HepG2 (cell line): ENCODE measurements around the gene VARS1. TPM values are rescaled to one million over a fixed set of nuclear protein-coding genes. Genes with fewer than 3 reads are reported as not detected.

Source experiments
- CENPT ChIP-seq: sonication (generic); formaldehyde crosslinking; IDR thresholded peaks from 2 replicates; pipeline ENCODE4 v1.8.0; 2022; ENCODE audit warnings: low read depth, mild to moderate bottlenecking, moderate library complexity, missing genetic modification reagents
- EP300 ChIP-seq, 3 experiments: sonication (generic) in 1 of 3; formaldehyde crosslinking in 1 of 3; IDR thresholded peaks; 2 replicates each; pipeline versions ENCODE4 v1.5.1 to v1.6.1; 2011 to 2020; ENCODE audit warnings: low read depth in 2 of 3, low read length in 2 of 3, borderline replicate concordance in 1 of 3, improper control_type of control experiment in 1 of 3, mild to moderate bottlenecking in 1 of 3, missing genetic modification reagents in 1 of 3, moderate library complexity in 1 of 3
- FOSL2 ChIP-seq: sonication (generic); formaldehyde crosslinking; IDR thresholded peaks from 2 replicates; pipeline ENCODE4 v1.4.0; 2020; ENCODE audit warnings: missing genetic modification reagents
- FOXO1 ChIP-seq: sonication (generic); formaldehyde crosslinking; IDR thresholded peaks from 2 replicates; pipeline ENCODE4 v1.4.0; 2020; ENCODE audit warnings: missing genetic modification reagents
- HDAC1 ChIP-seq: sonication (generic); formaldehyde crosslinking; IDR thresholded peaks from 2 replicates; pipeline ENCODE4 v1.5.1; 2020; ENCODE audit warnings: mild to moderate bottlenecking, missing genetic modification reagents
- NCOA2 ChIP-seq: sonication (generic); formaldehyde crosslinking; IDR thresholded peaks from 2 replicates; pipeline ENCODE4 v1.8.0; 2022; ENCODE audit warnings: inconsistent platforms
- NFKB2 ChIP-seq: sonication (generic); formaldehyde crosslinking; IDR thresholded peaks from 2 replicates; pipeline ENCODE4 v1.4.0; 2020; ENCODE audit warnings: missing genetic modification reagents, borderline replicate concordance
- NFYB ChIP-seq: sonication (generic); formaldehyde crosslinking; IDR thresholded peaks from 2 replicates; pipeline ENCODE4 v1.4.0; 2020; ENCODE audit warnings: missing genetic modification reagents
- PHF21A ChIP-seq: sonication (generic); formaldehyde crosslinking; IDR thresholded peaks from 2 replicates; pipeline ENCODE4 v1.5.0; 2020; ENCODE audit warnings: mild to moderate bottlenecking, missing genetic modification reagents
- RFX1 ChIP-seq: fragments of 450-650 bp; IDR thresholded peaks from 2 replicates; pipeline ENCODE4 v1.6.1; 2017
- SP1 ChIP-seq, 2 experiments: fragments of 450-650 bp in 1 of 2; sonication (generic) in 1 of 2; formaldehyde crosslinking in 1 of 2; IDR thresholded peaks; 2 replicates each; pipeline versions ENCODE4 v1.4.0 to v1.6.1; 2016 to 2020; ENCODE audit warnings: missing genetic modification reagents in 1 of 2
- STAG1 ChIP-seq: sonication (generic); formaldehyde crosslinking; IDR thresholded peaks from 2 replicates; pipeline ENCODE4 v1.4.0; 2020; ENCODE audit warnings: missing genetic modification reagents
- TRAFD1 ChIP-seq: sonication (generic); formaldehyde crosslinking; IDR thresholded peaks from 2 replicates; pipeline ENCODE4 v1.5.1; 2020; ENCODE audit warnings: missing genetic modification reagents, mild to moderate bottlenecking, borderline replicate concordance
- ZBTB25 ChIP-seq: IDR thresholded peaks from 2 replicates; pipeline ENCODE4 v1.6.1; 2018; ENCODE audit warnings: missing genetic modification reagents
- ZFP36L1 ChIP-seq: sonication (generic); formaldehyde crosslinking; IDR thresholded peaks from 2 replicates; pipeline ENCODE4 v1.8.0; 2022; ENCODE audit warnings: mild to moderate bottlenecking, missing genetic modification reagents, moderate library complexity
- ZFX ChIP-seq: sonication (generic); formaldehyde crosslinking; IDR thresholded peaks from 2 replicates; pipeline ENCODE4 v1.4.0; 2020; ENCODE audit warnings: mild to moderate bottlenecking, low read depth, missing genetic modification reagents, moderate library complexity
- ZGPAT ChIP-seq: IDR thresholded peaks from 2 replicates; pipeline ENCODE4 v1.6.1; 2016; ENCODE audit warnings: mild to moderate bottlenecking
- ZMAT3 ChIP-seq: sonication (generic); formaldehyde crosslinking; conservative IDR thresholded peaks from 2 replicates; pipeline ENCODE4 v1.7.0; 2021; ENCODE audit warnings: missing genetic modification reagents
- ZMYM4 ChIP-seq: sonication (generic); formaldehyde crosslinking; IDR thresholded peaks from 2 replicates; pipeline ENCODE4 v1.8.1; 2023; ENCODE audit warnings: mild to moderate bottlenecking, missing genetic modification reagents
- ZNF124 ChIP-seq: sonication (generic); formaldehyde crosslinking; IDR thresholded peaks from 2 replicates; pipeline ENCODE4 v1.4.0; 2020; ENCODE audit warnings: missing genetic modification reagents
- ZNF224 ChIP-seq: sonication (generic); formaldehyde crosslinking; IDR thresholded peaks from 2 replicates; pipeline ENCODE4 v1.5.0; 2020; ENCODE audit warnings: mild to moderate bottlenecking, missing genetic modification reagents
- ZNF260 ChIP-seq: sonication (generic); formaldehyde crosslinking; IDR thresholded peaks from 2 replicates; pipeline ENCODE4 v1.4.0; 2020; ENCODE audit warnings: missing genetic modification reagents, low read depth, mild to moderate bottlenecking, borderline replicate concordance
- ZNF547 ChIP-seq: sonication (generic); formaldehyde crosslinking; IDR thresholded peaks from 2 replicates; pipeline ENCODE4 v1.5.1; 2020; ENCODE audit warnings: mild to moderate bottlenecking, missing genetic modification reagents
- polyA plus RNA-seq, 8 experiments: library from polyadenylated mRNA; depleted of rRNA in 3 of 8; stranded (reverse) in 7 of 8; unstranded in 1 of 8; fragments of >200 nt; fragmentation: Illumina TruSeq in 4 of 8; extraction: Trizol in 4 of 8; gene quantifications; 2 replicates each; pipeline versions ENCODE4 v1.2.1 to v1.2.3, GENCODE V29; 2011 to 2016; ENCODE audit warnings: low read depth in 4 of 8, missing spikeins in 1 of 8, mixed read lengths in 1 of 8; ENCODE audit not compliant: insufficient read depth in 1 of 8
- total RNA-seq, 5 experiments: library from RNA; depleted of rRNA; stranded (reverse); fragments of >200 nt; fragmentation: Illumina TruSeq; extraction: Trizol; gene quantifications; 2 replicates each; pipeline ENCODE4 v1.2.3, GENCODE V29; 2016; ENCODE audit warnings: low read depth in 1 of 5
- TF ChIP-seq, protein P1 (sequence below): sonication (generic); formaldehyde crosslinking; IDR thresholded peaks from 2 replicates; pipeline ENCODE4 v1.8.1; 2023; ENCODE audit warnings: mild to moderate bottlenecking, moderate library complexity, missing genetic modification reagents

Gene VARS1
- total and polyA plus RNA-seq, 2 of the 13 experiments (the other 11 are each of a cell fraction or from before 2014, with no cell fraction given): 14.7 to 56.1 TPM

GRCh38 chr6:31815025-31815838, 19.7 kb upstream of the VARS1 start, which contains the start of the genes HSPA1A and HSPA1L (continued):
- peak in 1 of 2 experiments; percentile 63; a peak in 2 of 4 replicates for TF ChIP-seq EP300 (IDR thresholded peaks at IDR 0.05; ENCODE audit: low read depth in 2 of 2, low read length in 2 of 2)
- TF ChIP-seq EP300 (CRISPR knock-in tag; IDR thresholded peaks at IDR 0.05; ENCODE audit: borderline replicate concordance): peak; percentile 18; the same call in 1 of the 2 replicates
- TF ChIP-seq ZMAT3 (CRISPR knock-in tag): peak; percentile 77
- TF ChIP-seq RFX1: peak; percentile 21; the same call in 1 of the 2 replicates
- peak; percentile 84 for TF ChIP-seq NFYB
- no peak for TF ChIP-seq ZNF124
- TF ChIP-seq, protein P1, sequence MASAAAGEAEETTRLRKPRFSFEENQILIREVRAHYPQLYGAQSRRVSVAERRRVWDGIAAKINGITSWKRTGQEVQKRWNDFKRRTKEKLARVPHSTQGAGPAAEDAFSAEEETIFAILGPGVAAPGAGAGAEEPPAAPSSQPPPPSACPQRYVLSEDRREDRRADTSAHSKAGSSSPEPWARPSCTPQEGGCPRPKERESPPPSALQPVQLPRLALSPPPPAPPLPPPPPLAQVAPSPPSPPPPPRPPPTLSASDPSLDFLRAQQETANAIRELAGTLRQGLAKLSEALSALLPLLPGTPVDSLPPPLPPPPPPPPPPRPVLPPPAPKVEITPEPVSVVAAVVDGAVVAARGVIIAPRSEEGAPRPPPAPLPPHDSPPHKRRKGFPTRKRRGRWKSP (CRISPR knock-in tag): no peak
- peak; percentile 89 for TF ChIP-seq ZNF547
- peak; percentile 40; the same call in 1 of the 2 replicates for TF ChIP-seq NCOA2 (CRISPR knock-in tag)
- no peak for TF ChIP-seq SP1 (IDR thresholded peaks at IDR 0.05)
- no peak for TF ChIP-seq SP1 (CRISPR knock-in tag; IDR thresholded peaks at IDR 0.05)
- 0 out of 2 replicates have a peak, but pooled peaks have one; percentile 5 for TF ChIP-seq STAG1 (CRISPR knock-in tag)
- peak; percentile 81 for TF ChIP-seq ZMYM4 (CRISPR knock-in tag)
- TF ChIP-seq ZGPAT (CRISPR knock-in tag): peak; percentile 36; the same call in 1 of the 2 replicates
- 0 out of 2 replicates have a peak, but pooled peaks have one; percentile 39 for TF ChIP-seq TRAFD1 (CRISPR knock-in tag)
- peak; percentile 39; the same call in 1 of the 2 replicates for TF ChIP-seq HDAC1 (CRISPR knock-in tag)
- peak; percentile 79 for TF ChIP-seq PHF21A (CRISPR knock-in tag)
- TF ChIP-seq CENPT: 0 out of 2 replicates have a peak, but pooled peaks have one; percentile 33
- TF ChIP-seq FOSL2 (CRISPR knock-in tag): 0 out of 2 replicates have a peak, but pooled peaks have one; percentile 19
- TF ChIP-seq ZFX (CRISPR knock-in tag): peak; percentile 40
- peak; percentile 69; the same call in 1 of the 2 replicates for TF ChIP-seq ZBTB25 (CRISPR knock-in tag)
- TF ChIP-seq FOXO1 (CRISPR knock-in tag): peak; percentile 42; the same call in 1 of the 2 replicates
- no peak for TF ChIP-seq ZNF224 (CRISPR knock-in tag)
- 0 out of 2 replicates have a peak, but pooled peaks have one; percentile 63 for TF ChIP-seq ZFP36L1 (CRISPR knock-in tag)
- TF ChIP-seq NFKB2 (CRISPR knock-in tag): peak; percentile 28; the same call in 1 of the 2 replicates
- TF ChIP-seq ZNF260: no peak
